Skeletal muscle tissue (tissue), 4 donors: ENCODE results near the gene KLF1. TPM values are rescaled to one million over a fixed set of nuclear protein-coding genes. Genes with fewer than 3 reads are reported as not detected.
A peak's percentile ranks its signal among the peaks of the same experiment; 100 is the strongest.

ENCODE experiments used
- H3K27ac ChIP-seq: one replicate; pipeline ENCODE4 v1.7.0; 2013; ENCODE audit warnings: mild to moderate bottlenecking, low read depth, low read length, inconsistent platforms
- H3K27me3 ChIP-seq, 3 donors: one replicate each; pipeline ENCODE4 v1.7.0; 2013; ENCODE audit warnings: low read length in 3 of 3; ENCODE audit not compliant: control insufficient read depth in 3 of 3, insufficient read depth in 3 of 3
- H3K36me3 ChIP-seq, 3 donors: one replicate each; pipeline ENCODE4 v1.7.0; 2013; ENCODE audit warnings: low read length in 3 of 3; ENCODE audit not compliant: control insufficient read depth in 3 of 3, insufficient read depth in 3 of 3
- H3K4me1 ChIP-seq, 3 donors: one replicate each; pipeline ENCODE4 v1.7.0; 2013; ENCODE audit warnings: low read length in 3 of 3, mild to moderate bottlenecking in 3 of 3; ENCODE audit not compliant: control insufficient read depth in 3 of 3, insufficient read depth in 3 of 3
- H3K4me3 ChIP-seq, 3 donors: one replicate each; pipeline ENCODE4 v1.7.0; 2013; ENCODE audit warnings: low read length in 3 of 3
- H3K9ac ChIP-seq, 3 donors: one replicate each; pipeline ENCODE4 v1.7.0; 2013; ENCODE audit warnings: low read length in 3 of 3, mild to moderate bottlenecking in 3 of 3, moderate library complexity in 2 of 3, low read depth in 1 of 3
- H3K9me3 ChIP-seq, 3 donors: one replicate each; pipeline ENCODE4 v1.7.0; 2013; ENCODE audit warnings: low read length in 3 of 3; ENCODE audit not compliant: control insufficient read depth in 3 of 3
- total RNA-seq: library from RNA; depleted of rRNA; stranded (reverse); fragments of >200 nt; gene quantifications from one replicate; pipeline ENCODE4 v1.2.3, GENCODE V29; 2014
- donor health status: Osteomylitis.

The KLF1 gene
- 2.1 TPM for total RNA-seq

DNA sequence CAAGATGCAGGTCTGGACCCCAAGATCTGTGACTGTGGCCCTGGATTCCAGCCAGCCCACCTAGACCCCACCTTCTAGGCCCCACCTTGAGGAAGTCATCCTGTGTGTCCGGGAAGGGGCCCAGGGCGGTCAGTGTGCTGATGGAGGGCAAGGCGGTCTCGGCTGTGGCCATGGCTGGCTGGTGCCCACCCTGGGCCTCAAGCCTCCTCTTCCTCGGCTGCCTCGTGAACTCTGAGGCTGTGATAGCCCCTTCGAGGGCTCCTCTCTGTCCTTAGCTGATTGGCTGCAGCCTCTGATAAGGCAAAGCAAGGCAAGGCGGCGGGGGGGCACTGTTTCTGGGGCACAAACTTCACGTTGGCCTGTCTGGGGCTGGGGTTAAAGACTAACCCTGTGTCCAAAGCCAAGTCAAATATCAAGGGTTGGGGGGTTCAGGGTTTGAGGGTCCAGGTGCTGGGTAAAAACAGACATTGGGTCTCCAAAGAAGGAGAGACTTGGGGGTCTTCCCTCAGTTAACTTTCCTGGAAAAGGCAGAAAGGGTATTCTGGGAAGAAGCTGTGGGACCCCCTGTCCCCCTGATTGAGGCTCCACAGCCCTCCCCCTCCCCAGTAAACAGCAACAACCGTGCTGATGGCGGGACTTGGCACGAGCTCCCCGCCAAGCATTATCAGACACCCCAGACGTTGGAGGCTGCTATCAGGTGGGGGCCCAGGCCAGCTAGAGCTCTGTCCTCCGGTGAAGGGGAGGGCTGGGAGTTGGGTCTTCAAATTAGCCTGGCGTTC, at the start of gene KLF1:
Gene KLF1, minus strand, starts transcription at position 233 of the 779 bp plus-strand sequence. Its CDS starts 61 bp downstream, at position 172.
- Histone ChIP-seq H3K27ac (no peak within 1 kb of the TSS), H3K4me1 (peaks cover 16 to 27% (median 24%) of the 10 kb centered on the region in 3 donors), H3K36me3 (peaks cover 0 to 2% (median 0%) of the 10 kb centered on the region in 3 donors), H3K9ac (no peak within 1 kb of the TSS), H3K4me3 (no peak within 1 kb of the TSS), H3K9me3 (peaks cover 0 to 8% (median 6%) of the 10 kb centered on the region in 3 donors), H3K27me3 (peaks cover 21 to 28% (median 26%) of the 10 kb centered on the region in 3 donors)

DNA sequence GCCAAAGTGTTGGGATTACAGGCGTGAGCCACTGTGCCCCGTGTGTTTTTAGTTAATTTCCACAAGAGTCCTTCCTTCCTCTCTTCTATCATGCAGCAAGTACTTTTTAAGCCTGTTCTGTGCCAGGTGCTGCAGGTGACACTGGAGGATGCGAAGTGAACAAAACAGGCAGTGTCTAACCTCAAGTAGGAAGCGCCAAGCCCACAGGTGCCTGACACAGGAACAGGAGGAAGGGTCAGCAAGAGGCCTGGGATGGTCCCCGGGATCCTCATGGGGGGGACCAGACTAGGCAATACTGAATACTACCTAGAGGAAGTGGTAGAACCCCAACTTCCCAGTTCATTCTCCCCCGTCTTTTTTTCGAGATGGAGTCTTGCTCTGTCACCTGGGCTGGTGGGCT, 49.6 kb upstream of the KLF1 start:
- no peak overlapping the region for H3K9ac ChIP-seq
- H3K27me3 ChIP-seq = no peaks in the 10 kb centered on the region
- H3K9me3 ChIP-seq = no peaks in the 10 kb centered on the region
- peaks cover 46 to 55% (median 46%) of the 10 kb centered on the region in 3 donors for H3K4me1 ChIP-seq
- no peak overlapping the region for H3K4me3 ChIP-seq
- no peak overlapping the region for H3K27ac ChIP-seq
- H3K36me3 ChIP-seq = peaks cover 21 to 26% (median 25%) of the 10 kb centered on the region in 3 donors

DNA sequence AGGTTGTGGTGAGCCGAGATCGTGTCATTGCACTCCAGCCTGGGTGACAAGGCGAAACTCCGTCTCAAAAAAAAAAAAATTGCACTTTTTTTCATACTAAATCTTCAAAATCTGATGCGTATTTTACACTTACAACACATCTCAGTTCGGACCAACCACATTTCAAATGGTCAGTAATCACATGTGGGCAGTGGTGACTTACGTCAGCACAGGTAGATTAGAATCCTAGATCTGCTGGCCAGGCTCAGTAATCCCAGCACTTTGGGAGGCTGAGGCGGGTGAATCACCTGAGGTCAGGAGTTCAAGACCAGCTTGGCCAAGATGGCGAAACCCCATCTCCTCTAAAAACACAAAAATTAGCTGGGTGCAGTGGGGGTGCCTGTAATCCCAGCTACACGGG, 48.1 kb upstream of the KLF1 start:
- H3K4me1 ChIP-seq = peaks cover 35 to 43% (median 37%) of the 10 kb centered on the region in 3 donors
- no peak overlapping the region for H3K9ac ChIP-seq
- no peaks in the 10 kb centered on the region for H3K27me3 ChIP-seq
- peaks cover 13 to 21% (median 16%) of the 10 kb centered on the region in 3 donors for H3K36me3 ChIP-seq
- no peak overlapping the region for H3K27ac ChIP-seq
- H3K9me3 ChIP-seq = no peaks in the 10 kb centered on the region
- H3K4me3 ChIP-seq = no peak overlapping the region

DNA sequence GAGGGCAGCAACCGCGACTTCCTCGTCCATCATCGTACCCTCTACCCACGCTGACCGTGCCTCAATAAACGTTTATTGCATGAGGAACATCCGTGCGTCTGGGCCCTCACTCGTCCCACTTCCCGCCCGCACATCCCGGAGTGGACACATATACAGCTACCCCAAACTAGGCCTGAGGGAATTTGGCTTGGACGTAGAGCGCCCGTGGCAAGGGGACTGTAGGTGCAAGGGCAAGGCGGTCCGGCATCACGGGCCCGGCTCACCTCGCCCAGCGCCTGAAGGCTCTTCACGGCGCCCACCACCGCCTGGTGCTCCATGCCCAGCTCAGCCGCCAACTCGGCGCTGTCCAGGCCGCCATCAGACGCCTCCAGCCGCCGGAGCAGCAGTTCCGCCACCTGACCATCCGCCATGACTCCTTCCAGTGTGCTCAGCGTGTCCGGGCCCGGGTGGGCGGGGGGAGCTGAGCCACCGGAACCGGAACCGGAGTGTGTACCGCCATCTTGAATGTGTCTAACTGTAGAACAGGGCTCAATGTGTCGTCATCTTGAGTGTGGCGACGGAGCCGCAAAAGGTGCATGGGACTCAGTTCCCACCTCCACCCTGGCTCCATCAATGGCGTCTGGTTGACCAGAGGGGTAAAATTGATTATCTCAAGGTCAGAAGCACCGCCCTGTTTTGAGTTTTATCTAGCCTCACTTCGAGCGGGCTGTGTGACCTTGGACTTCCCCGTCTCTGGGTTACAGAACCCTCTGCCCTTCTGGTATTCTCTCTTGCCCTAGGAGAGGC, 46.5 kb upstream of the KLF1 start, which contains the start of gene FARSA:
Gene FARSA, minus strand, starts transcription at position 425 of the 786 bp plus-strand sequence. Its CDS starts 15 bp downstream, at position 410.
- Histone ChIP-seq H3K4me1 (peaks cover 23 to 27% (median 26%) of the 10 kb centered on the region in 3 donors), H3K4me3 (peak within 1 kb of the TSS; percentile 97 to 100 (median 99)), H3K27ac (peak within 1 kb of the TSS; percentile 83), H3K36me3 (peaks cover 17 to 26% (median 21%) of the 10 kb centered on the region in 3 donors), H3K27me3 (no peaks in the 10 kb centered on the region), H3K9me3 (no peaks in the 10 kb centered on the region), H3K9ac (peak within 1 kb of the TSS; percentile 90 to 99 (median 93))

DNA sequence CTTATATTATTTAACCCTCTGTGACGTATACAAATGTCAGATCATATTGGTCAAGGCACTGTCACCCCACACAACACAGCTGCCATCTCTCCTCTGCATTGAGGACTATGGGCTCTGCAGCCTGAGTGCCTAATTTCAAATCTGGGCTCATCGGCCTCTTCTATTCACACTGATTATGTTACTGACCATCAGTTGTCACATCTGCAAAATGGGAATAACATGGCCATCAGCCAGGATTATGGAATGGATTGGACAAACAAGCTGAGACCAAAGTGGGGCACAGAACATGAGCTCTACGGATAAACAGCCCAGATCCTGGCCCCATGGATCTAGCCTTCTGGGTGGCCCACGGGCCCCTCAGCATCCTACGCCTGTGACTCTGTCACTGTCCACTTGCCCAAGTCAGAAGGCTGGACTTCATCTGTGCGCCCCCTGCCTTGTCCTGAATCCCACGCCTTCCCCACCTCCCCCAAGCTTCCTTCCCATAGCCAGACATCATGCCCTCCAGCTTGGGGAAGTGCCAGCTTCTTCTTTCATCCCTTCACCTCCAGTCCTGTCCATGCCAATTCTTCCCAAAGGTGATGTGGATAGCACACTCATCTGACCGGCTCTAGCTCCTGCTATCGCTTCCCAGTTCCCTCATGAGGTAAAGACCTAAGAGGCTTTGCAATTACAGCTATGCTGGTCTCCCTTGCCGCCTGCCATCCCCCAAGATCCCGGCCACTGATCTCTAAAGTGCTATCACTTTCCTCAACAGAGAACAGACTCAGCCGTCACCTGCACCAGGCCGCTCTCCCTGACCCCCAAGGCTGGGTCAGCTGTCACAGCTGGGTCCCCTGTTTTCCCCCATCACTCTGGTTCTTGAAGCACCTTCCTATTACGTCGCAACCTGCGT, 45.6 kb upstream of the KLF1 start:
- H3K9ac ChIP-seq = peak overlapping the region; percentile 90 to 99 (median 93)
- H3K27ac ChIP-seq = peak overlapping the region; percentile 83
- H3K4me1 ChIP-seq = peaks cover 18 to 22% (median 22%) of the 10 kb centered on the region in 3 donors
- no peaks in the 10 kb centered on the region for H3K9me3 ChIP-seq
- peak overlapping the region; percentile 97 to 100 (median 99) for H3K4me3 ChIP-seq
- H3K36me3 ChIP-seq = peaks cover 23 to 32% (median 27%) of the 10 kb centered on the region in 3 donors
- no peaks in the 10 kb centered on the region for H3K27me3 ChIP-seq

DNA sequence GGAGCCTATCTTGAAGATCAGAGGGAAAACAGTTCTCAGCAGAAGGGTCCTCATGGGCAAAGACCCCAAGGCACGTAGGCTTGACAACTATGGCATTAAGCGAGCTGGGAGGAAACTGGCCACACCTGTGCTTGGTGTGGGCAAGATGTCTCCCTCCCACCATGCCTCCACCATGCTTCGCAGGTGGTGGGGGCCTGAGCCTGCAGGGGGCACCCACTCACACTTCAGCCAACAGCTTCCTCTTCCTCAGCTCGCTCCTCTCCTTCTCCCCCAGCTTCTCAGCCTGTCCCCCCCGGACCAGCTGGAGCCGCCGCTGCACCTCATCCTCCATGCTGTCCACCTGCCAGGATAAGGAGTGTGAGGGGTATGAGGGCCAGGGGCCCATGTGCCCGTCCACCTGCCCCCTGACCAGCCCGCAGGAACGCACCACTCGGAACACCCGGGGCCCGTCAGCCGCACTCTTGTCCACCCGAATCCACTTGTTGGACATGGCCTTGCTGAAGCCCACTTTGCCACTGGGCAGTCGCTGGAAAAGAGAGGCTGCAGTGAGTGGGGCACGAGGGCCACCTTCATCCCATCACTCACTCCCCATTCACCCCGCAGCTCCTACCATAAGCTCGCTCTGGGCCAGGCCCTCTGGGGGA, 43.1 kb upstream of the KLF1 start:
- H3K27me3 ChIP-seq = no peaks in the 10 kb centered on the region
- H3K4me1 ChIP-seq = peaks cover 14 to 18% (median 18%) of the 10 kb centered on the region in 3 donors
- H3K36me3 ChIP-seq = peaks cover 35 to 45% (median 43%) of the 10 kb centered on the region in 3 donors
- H3K4me3 ChIP-seq = no peak overlapping the region
- no peak overlapping the region for H3K27ac ChIP-seq
- H3K9ac ChIP-seq = no peak overlapping the region
- no peaks in the 10 kb centered on the region for H3K9me3 ChIP-seq

DNA sequence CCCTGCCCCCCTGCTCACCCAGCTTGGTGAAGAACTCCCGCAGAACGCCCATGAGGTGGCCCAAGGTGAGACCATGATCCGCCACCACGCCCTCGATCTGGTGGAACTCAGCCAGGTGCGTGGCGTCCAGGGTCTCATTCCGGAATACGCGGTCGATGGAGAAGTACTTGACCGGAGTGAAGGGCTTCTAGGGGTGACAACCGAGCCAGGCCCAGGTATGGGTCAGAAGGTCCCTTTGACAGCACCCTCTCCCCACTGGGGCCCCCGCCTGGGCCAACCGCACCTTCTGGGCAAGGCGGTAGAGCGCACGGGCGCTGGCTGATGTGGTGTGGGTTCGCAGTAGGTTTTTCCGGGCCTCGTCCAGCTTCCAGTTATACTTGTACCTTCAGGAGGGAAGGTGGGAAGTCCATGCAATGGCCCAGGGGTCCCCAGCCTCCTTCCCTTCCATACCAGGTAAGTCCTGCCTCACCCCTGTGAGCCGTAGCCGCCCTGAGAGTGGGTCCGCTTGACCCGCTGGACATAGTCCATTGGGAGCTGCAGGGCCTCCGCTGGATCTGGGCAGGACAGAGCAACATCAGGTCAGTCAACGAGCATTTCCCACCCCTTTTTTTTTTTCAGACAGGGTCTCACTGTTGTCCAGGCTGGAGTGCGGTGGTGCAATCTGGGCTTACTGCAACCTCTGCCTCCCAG, 37.8 kb upstream of the KLF1 start:
- Histone ChIP-seq H3K36me3 (peaks cover 53 to 64% (median 57%) of the 10 kb centered on the region in 3 donors), H3K4me3 (no peak overlapping the region), H3K9me3 (no peaks in the 10 kb centered on the region), H3K27ac (no peak overlapping the region), H3K27me3 (no peaks in the 10 kb centered on the region), H3K9ac (no peak overlapping the region), H3K4me1 (no peaks in the 10 kb centered on the region)

DNA sequence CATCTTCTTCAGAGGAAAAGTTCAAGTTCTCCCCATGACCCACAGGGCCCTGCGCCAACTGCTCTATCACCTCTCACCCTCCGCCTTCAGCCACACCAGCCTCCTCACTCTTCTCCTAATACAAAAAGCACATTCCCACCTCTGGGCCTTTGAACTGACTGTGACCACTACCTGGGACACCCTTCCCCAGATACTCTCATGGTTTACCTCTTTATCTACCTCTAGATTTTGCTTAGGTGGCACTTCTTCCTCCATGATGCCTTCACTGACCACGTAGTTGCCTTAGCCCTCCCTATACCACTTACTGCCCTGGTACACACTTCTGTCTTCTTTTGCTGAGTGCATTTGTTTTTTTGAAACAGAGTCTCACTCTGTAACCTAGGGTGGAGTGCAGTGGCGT, 36.0 kb upstream of the KLF1 start:
- Histone ChIP-seq H3K4me1 (peaks cover 3 to 4% (median 3%) of the 10 kb centered on the region in 3 donors), H3K36me3 (peaks cover 40 to 47% (median 41%) of the 10 kb centered on the region in 3 donors), H3K27ac (no peak overlapping the region), H3K4me3 (no peak overlapping the region), H3K9me3 (no peaks in the 10 kb centered on the region), H3K27me3 (no peaks in the 10 kb centered on the region), H3K9ac (no peak overlapping the region)
